WTC11 (cell line): ENCODE results near the gene PLXNB1. TPM values are rescaled to one million over a fixed set of nuclear protein-coding genes. Genes with fewer than 3 reads are reported as not detected.

Experiments
- ATAC-seq: fragments of 200-7000 bp; cut with Tn5 transposase; 2 replicates; pipeline ENCODE4 v1.10.0; 2021; ENCODE audit warnings: mild to moderate bottlenecking, moderate library complexity
- CTCF ChIA-PET: fragments of 300-600 bp; sonication (Branson Sonifier 250); formaldehyde crosslinking; loops from one replicate; lab custom pipeline; 2021; ENCODE audit warnings: antibody characterized with exemption; lab: Charles Lee
- POLR2A ChIA-PET: fragments of 350-600 bp; sonication (Branson Sonifier 250); formaldehyde crosslinking; loops from one replicate; lab custom pipeline; 2021; ENCODE audit warnings: antibody characterized with exemption; lab: Charles Lee
- DNase-seq: peaks from one replicate; pipeline ENCODE4 v3.0.0; 2021; ENCODE audit warnings: low spot score
- H3K27ac Mint-ChIP-seq: 2 replicates; pipeline ENCODE4 v1.8.0; 2021; ENCODE audit warnings: mixed read lengths
- H3K27me3 Mint-ChIP-seq: 2 replicates; pipeline ENCODE4 v1.8.0; 2021; ENCODE audit warnings: low read depth, mild to moderate bottlenecking, moderate library complexity, mixed read lengths
- H3K36me3 Mint-ChIP-seq: 2 replicates; pipeline ENCODE4 v1.8.0; 2021; ENCODE audit warnings: mixed read lengths
- H3K4me1 Mint-ChIP-seq: 2 replicates; pipeline ENCODE4 v1.8.0; 2022; ENCODE audit warnings: mixed read lengths
- H3K4me3 Mint-ChIP-seq: 2 replicates; pipeline ENCODE4 v1.8.0; 2021; ENCODE audit warnings: mild to moderate bottlenecking, moderate library complexity, mixed read lengths
- H3K9me3 Mint-ChIP-seq: 2 replicates; pipeline ENCODE4 v1.8.0; 2021; ENCODE audit warnings: mixed read lengths
- ATF1 ChIP-seq: sonication (generic); formaldehyde crosslinking; IDR thresholded peaks from 2 replicates; pipeline ENCODE4 v1.8.1; 2023; ENCODE audit warnings: mild to moderate bottlenecking, moderate library complexity, missing genetic modification reagents
- FOXJ3 ChIP-seq: sonication (generic); formaldehyde crosslinking; IDR thresholded peaks from 2 replicates; pipeline ENCODE4 v1.9.0; 2021; ENCODE audit warnings: missing genetic modification reagents, mild to moderate bottlenecking, borderline replicate concordance
- FOXK1 ChIP-seq: sonication (generic); formaldehyde crosslinking; IDR thresholded peaks from 2 replicates; pipeline ENCODE4 v1.8.0; 2022; ENCODE audit warnings: mild to moderate bottlenecking, moderate library complexity, missing genetic modification reagents
- GABPB1 ChIP-seq: sonication (generic); formaldehyde crosslinking; IDR thresholded peaks from 2 replicates; pipeline ENCODE4 v1.8.1; 2023; ENCODE audit warnings: mild to moderate bottlenecking, missing genetic modification reagents
- NFATC4 ChIP-seq: fragments of 250-450 bp; sonication (Bioruptor Pico); IDR thresholded peaks from 2 replicates; pipeline ENCODE4 v1.9.0; 2021; ENCODE audit warnings: mild to moderate bottlenecking
- NFYB ChIP-seq: sonication (generic); formaldehyde crosslinking; conservative IDR thresholded peaks from 2 replicates; pipeline ENCODE4 v1.8.0; 2022; ENCODE audit warnings: low read depth, missing genetic modification reagents
- NR2C2 ChIP-seq: sonication (generic); formaldehyde crosslinking; IDR thresholded peaks from 2 replicates; pipeline ENCODE4 v1.8.0; 2022; ENCODE audit warnings: mild to moderate bottlenecking, missing genetic modification reagents
- NR3C1 ChIP-seq: sonication (generic); formaldehyde crosslinking; conservative IDR thresholded peaks from 2 replicates; pipeline ENCODE4 v1.8.1; 2023; ENCODE audit warnings: low read depth, mild to moderate bottlenecking, missing genetic modification reagents
- PRRX2 ChIP-seq: fragments of 250-450 bp; sonication (Bioruptor Pico); IDR thresholded peaks from 2 replicates; pipeline ENCODE4 v1.8.0; 2021; ENCODE audit warnings: mild to moderate bottlenecking
- RELA ChIP-seq: sonication (generic); formaldehyde crosslinking; IDR thresholded peaks from 2 replicates; pipeline ENCODE4 v1.8.1; 2022; ENCODE audit warnings: missing genetic modification reagents, mild to moderate bottlenecking, borderline replicate concordance
- SP1 ChIP-seq: sonication (generic); formaldehyde crosslinking; conservative IDR thresholded peaks from 2 replicates; pipeline ENCODE4 v1.8.1; 2022; ENCODE audit warnings: missing genetic modification reagents
- TEAD4 ChIP-seq: sonication (generic); formaldehyde crosslinking; IDR thresholded peaks from 2 replicates; pipeline ENCODE4 v1.8.0; 2022; ENCODE audit warnings: mild to moderate bottlenecking, missing genetic modification reagents
- ZNF219 ChIP-seq: sonication (generic); formaldehyde crosslinking; IDR thresholded peaks from 2 replicates; pipeline ENCODE4 v1.8.0; 2023; ENCODE audit warnings: missing genetic modification reagents, mild to moderate bottlenecking, borderline replicate concordance
- ZNF416 ChIP-seq: fragments of 250-450 bp; sonication (Bioruptor Pico); IDR thresholded peaks from 2 replicates; pipeline ENCODE4 v1.9.0; 2021; ENCODE audit warnings: mild to moderate bottlenecking, inconsistent platforms
- total RNA-seq: library from RNA; stranded (reverse); gene quantifications from 3 replicates; pipeline ENCODE4 v1.2.3, GENCODE V29; 2021
- TF ChIP-seq, protein P1 (sequence below): sonication (generic); formaldehyde crosslinking; IDR thresholded peaks from 2 replicates; pipeline ENCODE4 v1.8.0; 2023; ENCODE audit warnings: missing genetic modification reagents, mild to moderate bottlenecking, borderline replicate concordance
- TF ChIP-seq, protein P2 (sequence below): fragments of 250-450 bp; sonication (Bioruptor Pico); IDR thresholded peaks from 2 replicates; pipeline ENCODE4 v1.9.0; 2021; ENCODE audit warnings: mild to moderate bottlenecking
- TF ChIP-seq, protein P3 (sequence below): sonication (generic); formaldehyde crosslinking; conservative IDR thresholded peaks from 2 replicates; pipeline ENCODE4 v1.8.1; 2022; ENCODE audit warnings: mild to moderate bottlenecking, missing genetic modification reagents
- TF ChIP-seq, protein P4 (sequence below): sonication (generic); formaldehyde crosslinking; IDR thresholded peaks from 2 replicates; pipeline ENCODE4 v1.8.0; 2023; ENCODE audit warnings: mild to moderate bottlenecking, missing genetic modification reagents
- TF ChIP-seq, protein P5 (sequence below): sonication (generic); formaldehyde crosslinking; IDR thresholded peaks from 2 replicates; pipeline ENCODE4 v1.8.1; 2022; ENCODE audit warnings: low read depth, mild to moderate bottlenecking, moderate library complexity, missing genetic modification reagents, borderline replicate concordance
- TF ChIP-seq, protein P6 (sequence below): sonication (generic); formaldehyde crosslinking; IDR thresholded peaks from 2 replicates; pipeline ENCODE4 v1.8.1; 2023; ENCODE audit warnings: mild to moderate bottlenecking, missing genetic modification reagents, moderate library complexity

Gene PLXNB1
- total RNA-seq, 1 experiment from 2014 or later = 143 TPM

DNA sequence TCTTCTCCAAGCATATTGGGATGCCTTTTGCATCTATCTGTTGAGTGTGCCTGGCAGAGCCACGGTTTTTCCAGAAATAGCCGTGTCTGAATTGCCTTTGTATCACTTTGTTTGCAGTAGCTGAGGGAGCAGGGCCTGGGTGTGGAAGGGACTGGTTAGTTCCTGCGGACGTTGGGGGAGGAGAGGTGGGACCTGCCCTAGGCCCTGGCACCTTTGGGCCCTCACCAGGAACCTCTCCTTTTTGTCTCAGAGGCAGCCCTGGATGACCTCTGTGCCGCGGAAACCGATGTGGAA, 35.3 kb upstream of the PLXNB1 start (continued):
- TF ChIP-seq, protein P1, sequence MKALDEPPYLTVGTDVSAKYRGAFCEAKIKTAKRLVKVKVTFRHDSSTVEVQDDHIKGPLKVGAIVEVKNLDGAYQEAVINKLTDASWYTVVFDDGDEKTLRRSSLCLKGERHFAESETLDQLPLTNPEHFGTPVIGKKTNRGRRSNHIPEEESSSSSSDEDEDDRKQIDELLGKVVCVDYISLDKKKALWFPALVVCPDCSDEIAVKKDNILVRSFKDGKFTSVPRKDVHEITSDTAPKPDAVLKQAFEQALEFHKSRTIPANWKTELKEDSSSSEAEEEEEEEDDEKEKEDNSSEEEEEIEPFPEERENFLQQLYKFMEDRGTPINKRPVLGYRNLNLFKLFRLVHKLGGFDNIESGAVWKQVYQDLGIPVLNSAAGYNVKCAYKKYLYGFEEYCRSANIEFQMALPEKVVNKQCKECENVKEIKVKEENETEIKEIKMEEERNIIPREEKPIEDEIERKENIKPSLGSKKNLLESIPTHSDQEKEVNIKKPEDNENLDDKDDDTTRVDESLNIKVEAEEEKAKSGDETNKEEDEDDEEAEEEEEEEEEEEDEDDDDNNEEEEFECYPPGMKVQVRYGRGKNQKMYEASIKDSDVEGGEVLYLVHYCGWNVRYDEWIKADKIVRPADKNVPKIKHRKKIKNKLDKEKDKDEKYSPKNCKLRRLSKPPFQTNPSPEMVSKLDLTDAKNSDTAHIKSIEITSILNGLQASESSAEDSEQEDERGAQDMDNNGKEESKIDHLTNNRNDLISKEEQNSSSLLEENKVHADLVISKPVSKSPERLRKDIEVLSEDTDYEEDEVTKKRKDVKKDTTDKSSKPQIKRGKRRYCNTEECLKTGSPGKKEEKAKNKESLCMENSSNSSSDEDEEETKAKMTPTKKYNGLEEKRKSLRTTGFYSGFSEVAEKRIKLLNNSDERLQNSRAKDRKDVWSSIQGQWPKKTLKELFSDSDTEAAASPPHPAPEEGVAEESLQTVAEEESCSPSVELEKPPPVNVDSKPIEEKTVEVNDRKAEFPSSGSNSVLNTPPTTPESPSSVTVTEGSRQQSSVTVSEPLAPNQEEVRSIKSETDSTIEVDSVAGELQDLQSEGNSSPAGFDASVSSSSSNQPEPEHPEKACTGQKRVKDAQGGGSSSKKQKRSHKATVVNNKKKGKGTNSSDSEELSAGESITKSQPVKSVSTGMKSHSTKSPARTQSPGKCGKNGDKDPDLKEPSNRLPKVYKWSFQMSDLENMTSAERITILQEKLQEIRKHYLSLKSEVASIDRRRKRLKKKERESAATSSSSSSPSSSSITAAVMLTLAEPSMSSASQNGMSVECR (CRISPR knock-in tag) = no peak

DNA sequence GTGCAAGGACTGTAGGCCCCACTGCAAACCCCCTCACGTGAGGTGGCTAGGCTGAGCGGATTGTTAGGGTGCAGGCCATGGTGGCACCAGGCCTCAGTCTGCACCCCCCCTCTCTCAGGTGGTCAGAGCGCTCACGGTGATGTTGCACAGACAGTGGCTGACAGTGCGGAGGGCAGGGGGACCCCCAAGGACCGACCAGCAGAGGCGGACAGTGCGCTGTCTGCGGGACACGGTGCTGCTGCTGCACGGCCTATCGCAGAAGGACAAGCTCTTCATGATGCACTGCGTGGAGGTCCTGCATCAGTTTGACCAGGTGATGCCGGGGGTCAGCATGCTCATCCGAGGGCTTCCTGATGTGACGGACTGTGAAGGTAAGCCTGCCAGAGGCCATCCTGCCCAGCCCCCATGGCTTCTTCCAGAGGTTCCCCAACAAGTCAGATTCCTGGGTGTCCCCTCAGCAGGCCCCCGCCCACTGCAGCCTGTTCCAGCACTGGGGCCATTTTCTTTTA, 34.9 kb upstream of the PLXNB1 start:
- ChIA-PET CTCF (interaction anchor here (0.6 to 3.0 kb wide), 9 partner anchors 8 to 93 kb away, joined by 3 to 23 read pairs (median 5); no protein-coding TSS in a partner anchor), POLR2A (interaction anchor here (2.1 kb wide), 1 partner anchor 18 kb away, joined by 8 read pairs; the partner anchor contains the start of gene ATRIP)
- no peak for ATAC-seq
- Mint-ChIP-seq H3K4me1 (peaks cover 18% of the 10 kb centered on the region), H3K27ac (peak overlapping the region; percentile 97), H3K27me3 (no peaks in the 10 kb centered on the region)
- DNase-seq = no peak
- TF ChIP-seq FOXJ3 = no peak
- TF ChIP-seq, all 79 proteins: peak for 0
- H3K9me3 Mint-ChIP-seq = no peaks in the 10 kb centered on the region
- peaks cover 30% of the 10 kb centered on the region for H3K36me3 Mint-ChIP-seq
- H3K4me3 Mint-ChIP-seq = no peak overlapping the region

DNA sequence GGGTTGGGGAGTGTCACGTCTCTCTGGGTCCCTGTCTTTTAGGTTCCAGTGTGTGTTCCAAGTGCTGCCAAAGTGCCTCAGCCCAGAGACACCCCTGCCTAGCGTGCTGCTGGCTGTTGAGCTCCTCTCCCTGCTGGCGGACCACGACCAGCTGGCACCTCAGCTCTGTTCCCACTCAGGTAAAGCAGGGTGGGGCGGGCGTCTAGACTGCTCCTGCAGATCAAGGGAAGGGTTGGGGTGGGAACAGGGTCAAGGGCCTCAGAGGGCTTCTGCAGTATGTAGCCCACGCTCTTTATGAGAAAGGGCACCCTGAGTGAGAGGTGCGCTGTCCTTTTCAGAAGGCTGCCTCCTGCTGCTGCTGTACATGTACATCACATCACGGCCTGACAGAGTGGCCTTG, 33.8 kb upstream of the PLXNB1 start:
- CTCF ChIA-PET = interaction anchor here (0.5 to 3.4 kb wide), 5 partner anchors 10 to 1883 kb away, joined by 3 to 23 read pairs (median 5); no protein-coding TSS in a partner anchor
- TF ChIP-seq NR2C2 (no peak), ATF1 (CRISPR knock-in tag) (no peak), PRRX2 (no peak), FOXK1 (CRISPR knock-in tag) (no peak), NFYB (CRISPR knock-in tag) (no peak), NR3C1 (no peak), TEAD4 (CRISPR knock-in tag) (no peak), RELA (CRISPR knock-in tag) (no peak), ZNF416 (CRISPR knock-in tag) (no peak), SP1 (CRISPR knock-in tag) (no peak), GABPB1 (CRISPR knock-in tag) (no peak), ZNF219 (CRISPR knock-in tag) (no peak), NFATC4 (CRISPR knock-in tag) (no peak)
- TF ChIP-seq, protein P2, sequence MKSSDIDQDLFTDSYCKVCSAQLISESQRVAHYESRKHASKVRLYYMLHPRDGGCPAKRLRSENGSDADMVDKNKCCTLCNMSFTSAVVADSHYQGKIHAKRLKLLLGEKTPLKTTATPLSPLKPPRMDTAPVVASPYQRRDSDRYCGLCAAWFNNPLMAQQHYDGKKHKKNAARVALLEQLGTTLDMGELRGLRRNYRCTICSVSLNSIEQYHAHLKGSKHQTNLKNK (CRISPR knock-in tag) = no peak
- TF ChIP-seq, protein P3, sequence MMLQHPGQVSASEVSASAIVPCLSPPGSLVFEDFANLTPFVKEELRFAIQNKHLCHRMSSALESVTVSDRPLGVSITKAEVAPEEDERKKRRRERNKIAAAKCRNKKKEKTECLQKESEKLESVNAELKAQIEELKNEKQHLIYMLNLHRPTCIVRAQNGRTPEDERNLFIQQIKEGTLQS (CRISPR knock-in tag) = no peak
- TF ChIP-seq, protein P4, sequence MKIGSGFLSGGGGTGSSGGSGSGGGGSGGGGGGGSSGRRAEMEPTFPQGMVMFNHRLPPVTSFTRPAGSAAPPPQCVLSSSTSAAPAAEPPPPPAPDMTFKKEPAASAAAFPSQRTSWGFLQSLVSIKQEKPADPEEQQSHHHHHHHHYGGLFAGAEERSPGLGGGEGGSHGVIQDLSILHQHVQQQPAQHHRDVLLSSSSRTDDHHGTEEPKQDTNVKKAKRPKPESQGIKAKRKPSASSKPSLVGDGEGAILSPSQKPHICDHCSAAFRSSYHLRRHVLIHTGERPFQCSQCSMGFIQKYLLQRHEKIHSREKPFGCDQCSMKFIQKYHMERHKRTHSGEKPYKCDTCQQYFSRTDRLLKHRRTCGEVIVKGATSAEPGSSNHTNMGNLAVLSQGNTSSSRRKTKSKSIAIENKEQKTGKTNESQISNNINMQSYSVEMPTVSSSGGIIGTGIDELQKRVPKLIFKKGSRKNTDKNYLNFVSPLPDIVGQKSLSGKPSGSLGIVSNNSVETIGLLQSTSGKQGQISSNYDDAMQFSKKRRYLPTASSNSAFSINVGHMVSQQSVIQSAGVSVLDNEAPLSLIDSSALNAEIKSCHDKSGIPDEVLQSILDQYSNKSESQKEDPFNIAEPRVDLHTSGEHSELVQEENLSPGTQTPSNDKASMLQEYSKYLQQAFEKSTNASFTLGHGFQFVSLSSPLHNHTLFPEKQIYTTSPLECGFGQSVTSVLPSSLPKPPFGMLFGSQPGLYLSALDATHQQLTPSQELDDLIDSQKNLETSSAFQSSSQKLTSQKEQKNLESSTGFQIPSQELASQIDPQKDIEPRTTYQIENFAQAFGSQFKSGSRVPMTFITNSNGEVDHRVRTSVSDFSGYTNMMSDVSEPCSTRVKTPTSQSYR (CRISPR knock-in tag) = no peak
- TF ChIP-seq, protein P5, sequence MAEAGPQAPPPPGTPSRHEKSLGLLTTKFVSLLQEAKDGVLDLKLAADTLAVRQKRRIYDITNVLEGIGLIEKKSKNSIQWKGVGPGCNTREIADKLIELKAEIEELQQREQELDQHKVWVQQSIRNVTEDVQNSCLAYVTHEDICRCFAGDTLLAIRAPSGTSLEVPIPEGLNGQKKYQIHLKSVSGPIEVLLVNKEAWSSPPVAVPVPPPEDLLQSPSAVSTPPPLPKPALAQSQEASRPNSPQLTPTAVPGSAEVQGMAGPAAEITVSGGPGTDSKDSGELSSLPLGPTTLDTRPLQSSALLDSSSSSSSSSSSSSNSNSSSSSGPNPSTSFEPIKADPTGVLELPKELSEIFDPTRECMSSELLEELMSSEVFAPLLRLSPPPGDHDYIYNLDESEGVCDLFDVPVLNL (CRISPR knock-in tag) = no peak
- TF ChIP-seq, protein P6, sequence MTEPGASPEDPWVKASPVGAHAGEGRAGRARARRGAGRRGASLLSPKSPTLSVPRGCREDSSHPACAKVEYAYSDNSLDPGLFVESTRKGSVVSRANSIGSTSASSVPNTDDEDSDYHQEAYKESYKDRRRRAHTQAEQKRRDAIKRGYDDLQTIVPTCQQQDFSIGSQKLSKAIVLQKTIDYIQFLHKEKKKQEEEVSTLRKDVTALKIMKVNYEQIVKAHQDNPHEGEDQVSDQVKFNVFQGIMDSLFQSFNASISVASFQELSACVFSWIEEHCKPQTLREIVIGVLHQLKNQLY (CRISPR knock-in tag) = no peak

More for the DNA sequence above, 33.8 kb upstream of the PLXNB1 start:
- Mint-ChIP-seq H3K27me3 (no peaks in the 10 kb centered on the region), H3K4me1 (peaks cover 18% of the 10 kb centered on the region), H3K36me3 (peaks cover 28% of the 10 kb centered on the region), H3K4me3 (no peak overlapping the region), H3K9me3 (no peaks in the 10 kb centered on the region), H3K27ac (no peak overlapping the region)
- POLR2A ChIA-PET = interaction anchor here (2.1 kb wide), 1 partner anchor 17 kb away, joined by 8 read pairs; the partner anchor contains the start of gene ATRIP
- DNase-seq = no peak
- no peak for ATAC-seq
